WTC11 (cell line): ENCODE data around the gene NELFA. TPM values are rescaled to one million over a fixed set of nuclear protein-coding genes. Genes with fewer than 3 reads are reported as not detected.

Experiments
- ATAC-seq: fragments of 200-7000 bp; cut with Tn5 transposase; 2 replicates; pipeline ENCODE4 v1.10.0; 2021; ENCODE audit warnings: mild to moderate bottlenecking, moderate library complexity
- CTCF ChIA-PET: fragments of 300-600 bp; sonication (Branson Sonifier 250); formaldehyde crosslinking; loops from one replicate; lab custom pipeline; 2021; ENCODE audit warnings: antibody characterized with exemption; lab: Charles Lee
- POLR2A ChIA-PET: fragments of 350-600 bp; sonication (Branson Sonifier 250); formaldehyde crosslinking; loops from one replicate; lab custom pipeline; 2021; ENCODE audit warnings: antibody characterized with exemption; lab: Charles Lee
- DNase-seq: peaks from one replicate; pipeline ENCODE4 v3.0.0; 2021; ENCODE audit warnings: low spot score
- H3K27ac Mint-ChIP-seq: 2 replicates; pipeline ENCODE4 v1.8.0; 2021; ENCODE audit warnings: mixed read lengths
- H3K27me3 Mint-ChIP-seq: 2 replicates; pipeline ENCODE4 v1.8.0; 2021; ENCODE audit warnings: low read depth, mild to moderate bottlenecking, moderate library complexity, mixed read lengths
- H3K36me3 Mint-ChIP-seq: 2 replicates; pipeline ENCODE4 v1.8.0; 2021; ENCODE audit warnings: mixed read lengths
- H3K4me1 Mint-ChIP-seq: 2 replicates; pipeline ENCODE4 v1.8.0; 2022; ENCODE audit warnings: mixed read lengths
- H3K4me3 Mint-ChIP-seq: 2 replicates; pipeline ENCODE4 v1.8.0; 2021; ENCODE audit warnings: mild to moderate bottlenecking, moderate library complexity, mixed read lengths
- H3K9me3 Mint-ChIP-seq: 2 replicates; pipeline ENCODE4 v1.8.0; 2021; ENCODE audit warnings: mixed read lengths
- CREM ChIP-seq: sonication (generic); formaldehyde crosslinking; IDR thresholded peaks from 2 replicates; pipeline ENCODE4 v1.8.1; 2022; ENCODE audit warnings: mild to moderate bottlenecking, missing genetic modification reagents, moderate library complexity
- E2F1 ChIP-seq: sonication (generic); formaldehyde crosslinking; IDR thresholded peaks from 2 replicates; pipeline ENCODE4 v1.8.0; 2022; ENCODE audit warnings: mild to moderate bottlenecking, missing genetic modification reagents
- E2F5 ChIP-seq: sonication (generic); formaldehyde crosslinking; IDR thresholded peaks from 2 replicates; pipeline ENCODE4 v1.8.1; 2022; ENCODE audit warnings: mild to moderate bottlenecking, moderate library complexity, missing genetic modification reagents
- ELF4 ChIP-seq: sonication (generic); formaldehyde crosslinking; IDR thresholded peaks from 2 replicates; pipeline ENCODE4 v1.8.1; 2022; ENCODE audit warnings: low read depth, mild to moderate bottlenecking, moderate library complexity, missing genetic modification reagents
- ETV6 ChIP-seq: sonication (generic); formaldehyde crosslinking; IDR thresholded peaks from 2 replicates; pipeline ENCODE4 v1.8.1; 2022; ENCODE audit warnings: mild to moderate bottlenecking, missing genetic modification reagents
- FOXK1 ChIP-seq: sonication (generic); formaldehyde crosslinking; IDR thresholded peaks from 2 replicates; pipeline ENCODE4 v1.8.0; 2022; ENCODE audit warnings: mild to moderate bottlenecking, moderate library complexity, missing genetic modification reagents
- FOXP1 ChIP-seq: sonication (generic); formaldehyde crosslinking; IDR thresholded peaks from 2 replicates; pipeline ENCODE4 v1.8.0; 2022; ENCODE audit warnings: missing genetic modification reagents, mild to moderate bottlenecking, moderate library complexity, borderline replicate concordance
- NFYB ChIP-seq: sonication (generic); formaldehyde crosslinking; conservative IDR thresholded peaks from 2 replicates; pipeline ENCODE4 v1.8.0; 2022; ENCODE audit warnings: low read depth, missing genetic modification reagents
- OVOL2 ChIP-seq: fragments of 250-450 bp; sonication (Bioruptor Pico); IDR thresholded peaks from 2 replicates; pipeline ENCODE4 v1.9.0; 2021; ENCODE audit warnings: mild to moderate bottlenecking, borderline replicate concordance
- PRDM15 ChIP-seq: sonication (generic); formaldehyde crosslinking; IDR thresholded peaks from 2 replicates; pipeline ENCODE4 v1.8.0; 2022; ENCODE audit warnings: missing genetic modification reagents
- ZBTB21 ChIP-seq: sonication (generic); formaldehyde crosslinking; IDR thresholded peaks from 2 replicates; pipeline ENCODE4 v1.8.1; 2023; ENCODE audit warnings: mild to moderate bottlenecking, missing genetic modification reagents, borderline replicate concordance
- ZNF232 ChIP-seq: sonication (generic); formaldehyde crosslinking; IDR thresholded peaks from 2 replicates; pipeline ENCODE4 v1.8.0; 2022; ENCODE audit warnings: mild to moderate bottlenecking, missing genetic modification reagents
- ZNF281 ChIP-seq: sonication (generic); formaldehyde crosslinking; IDR thresholded peaks from 2 replicates; pipeline ENCODE4 v1.8.0; 2023; ENCODE audit warnings: mild to moderate bottlenecking, missing genetic modification reagents
- total RNA-seq: library from RNA; stranded (reverse); gene quantifications from 3 replicates; pipeline ENCODE4 v1.2.3, GENCODE V29; 2021
- TF ChIP-seq, protein P1 (sequence below): sonication (generic); formaldehyde crosslinking; IDR thresholded peaks from 2 replicates; pipeline ENCODE4 v1.8.1; 2023; ENCODE audit warnings: mild to moderate bottlenecking, missing genetic modification reagents
- TF ChIP-seq, protein P2 (sequence below): sonication (generic); formaldehyde crosslinking; IDR thresholded peaks from 2 replicates; pipeline ENCODE4 v1.8.1; 2023; ENCODE audit warnings: mild to moderate bottlenecking, moderate library complexity, missing genetic modification reagents
- TF ChIP-seq, protein P3 (sequence below): fragments of 250-450 bp; sonication (Bioruptor Pico); IDR thresholded peaks from 2 replicates; pipeline ENCODE4 v1.8.0; 2021; ENCODE audit warnings: mild to moderate bottlenecking
- TF ChIP-seq, protein P4 (sequence below): sonication (generic); formaldehyde crosslinking; IDR thresholded peaks from 2 replicates; pipeline ENCODE4 v1.8.0; 2023; ENCODE audit warnings: missing genetic modification reagents
- TF ChIP-seq, protein P5 (sequence below): sonication (generic); formaldehyde crosslinking; IDR thresholded peaks from 2 replicates; pipeline ENCODE4 v1.8.0; 2022; ENCODE audit warnings: mild to moderate bottlenecking, missing genetic modification reagents

Gene NELFA
- total RNA-seq, 1 experiment from 2014 or later: 72.6 TPM

DNA sequence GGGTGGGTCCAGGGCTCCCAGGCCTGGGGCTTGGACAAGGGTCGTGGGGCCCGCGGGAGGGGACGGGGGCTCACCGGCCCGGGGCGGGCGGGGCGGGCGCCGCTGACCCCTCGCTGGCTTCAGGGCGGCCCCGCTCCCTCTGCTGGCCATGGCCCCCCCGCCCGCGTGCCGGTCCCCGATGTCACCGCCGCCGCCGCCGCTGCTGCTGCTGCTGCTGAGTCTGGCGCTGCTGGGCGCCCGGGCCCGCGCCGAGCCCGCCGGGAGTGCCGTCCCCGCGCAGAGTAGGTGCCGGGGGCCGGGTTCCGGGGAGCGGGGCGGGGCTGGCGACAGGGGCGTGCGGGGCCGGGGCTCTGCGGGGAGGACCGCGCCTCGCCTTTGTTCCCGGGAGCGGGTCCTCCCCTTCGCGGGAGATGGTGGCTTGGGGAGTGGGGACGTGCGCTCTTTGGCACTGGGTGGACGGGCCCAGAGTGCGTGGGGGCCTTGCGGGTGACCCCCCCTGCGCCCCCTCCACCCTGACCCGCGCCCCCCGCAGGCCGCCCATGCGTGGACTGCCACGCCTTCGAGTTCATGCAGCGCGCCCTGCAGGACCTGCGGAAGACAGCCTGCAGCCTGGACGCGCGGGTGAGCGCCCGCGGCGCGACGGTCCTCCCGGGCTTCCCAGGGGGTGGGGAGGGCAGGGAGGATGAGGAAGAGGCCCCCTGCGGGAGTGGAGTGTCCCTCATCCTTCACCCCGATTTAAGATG lies 33.6 kb upstream of the NELFA start (continued):
- TF ChIP-seq ZBTB21: no peak
- no peak for TF ChIP-seq NFYB (CRISPR knock-in tag)
- TF ChIP-seq, all 79 proteins: peak for 0

DNA sequence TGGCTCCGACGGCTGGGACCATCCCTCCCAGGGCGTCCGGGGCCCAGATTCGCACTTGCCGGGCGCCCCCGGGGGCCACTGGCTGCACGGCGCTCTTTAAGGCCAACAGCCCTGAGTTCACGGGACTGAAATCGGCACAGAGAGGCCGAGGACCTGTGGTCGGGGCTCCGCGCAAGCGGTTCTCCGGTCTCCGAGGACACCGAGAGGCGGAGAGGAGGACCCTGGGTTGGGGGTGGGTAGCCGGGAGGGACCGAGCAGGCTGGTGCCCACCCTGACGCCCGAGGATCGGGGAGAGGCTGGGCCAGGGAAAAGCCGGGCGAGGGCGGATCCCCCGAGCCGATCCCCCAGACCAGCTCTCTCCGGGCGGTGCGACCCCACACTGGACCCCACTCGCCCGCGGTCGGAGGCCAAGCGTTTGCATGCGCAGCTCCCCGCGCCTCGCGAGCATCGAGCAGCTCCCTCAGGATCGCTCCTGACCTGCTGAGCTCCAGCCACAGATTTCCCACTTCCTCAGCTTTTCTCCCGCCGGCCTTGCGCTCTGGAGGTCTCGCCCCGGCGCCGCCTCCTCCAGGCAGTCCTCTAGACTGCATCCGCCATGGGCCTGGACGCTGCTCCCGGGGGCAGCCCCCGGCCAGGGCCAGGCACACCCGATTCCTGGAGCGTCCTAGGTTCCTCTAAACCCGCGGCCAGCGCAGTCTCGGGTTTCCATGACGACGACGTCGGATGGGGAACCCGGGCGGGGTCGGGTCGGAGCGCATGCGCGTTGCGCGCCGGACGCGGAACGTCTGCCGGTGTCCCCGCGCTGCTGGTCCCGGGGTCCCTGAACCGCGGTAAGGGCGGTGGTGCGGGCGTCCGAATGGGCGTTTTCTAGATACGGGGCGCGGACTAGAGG lies 32.7 kb upstream of the NELFA start:
- ChIA-PET POLR2A (no interaction called here), CTCF (interaction anchor here (0.6 to 1.6 kb wide), 7 partner anchors 10 to 179 kb away, joined by 3 to 6 read pairs (median 3); partner anchors contain the start of gene NELFA)
- no peak overlapping the region for H3K27ac Mint-ChIP-seq
- ATAC-seq (peak; percentile 84), DNase-seq (peak; percentile 95)
- H3K4me3 Mint-ChIP-seq: peak overlapping the region; percentile 75
- H3K27me3 Mint-ChIP-seq: peaks cover 69% of the 10 kb centered on the region
- H3K36me3 Mint-ChIP-seq: no peaks in the 10 kb centered on the region
- H3K9me3 Mint-ChIP-seq: no peaks in the 10 kb centered on the region
- H3K4me1 Mint-ChIP-seq: no peaks in the 10 kb centered on the region
- TF ChIP-seq, protein P1, sequence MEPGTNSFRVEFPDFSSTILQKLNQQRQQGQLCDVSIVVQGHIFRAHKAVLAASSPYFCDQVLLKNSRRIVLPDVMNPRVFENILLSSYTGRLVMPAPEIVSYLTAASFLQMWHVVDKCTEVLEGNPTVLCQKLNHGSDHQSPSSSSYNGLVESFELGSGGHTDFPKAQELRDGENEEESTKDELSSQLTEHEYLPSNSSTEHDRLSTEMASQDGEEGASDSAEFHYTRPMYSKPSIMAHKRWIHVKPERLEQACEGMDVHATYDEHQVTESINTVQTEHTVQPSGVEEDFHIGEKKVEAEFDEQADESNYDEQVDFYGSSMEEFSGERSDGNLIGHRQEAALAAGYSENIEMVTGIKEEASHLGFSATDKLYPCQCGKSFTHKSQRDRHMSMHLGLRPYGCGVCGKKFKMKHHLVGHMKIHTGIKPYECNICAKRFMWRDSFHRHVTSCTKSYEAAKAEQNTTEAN (CRISPR knock-in tag): no peak
- TF ChIP-seq, protein P2, sequence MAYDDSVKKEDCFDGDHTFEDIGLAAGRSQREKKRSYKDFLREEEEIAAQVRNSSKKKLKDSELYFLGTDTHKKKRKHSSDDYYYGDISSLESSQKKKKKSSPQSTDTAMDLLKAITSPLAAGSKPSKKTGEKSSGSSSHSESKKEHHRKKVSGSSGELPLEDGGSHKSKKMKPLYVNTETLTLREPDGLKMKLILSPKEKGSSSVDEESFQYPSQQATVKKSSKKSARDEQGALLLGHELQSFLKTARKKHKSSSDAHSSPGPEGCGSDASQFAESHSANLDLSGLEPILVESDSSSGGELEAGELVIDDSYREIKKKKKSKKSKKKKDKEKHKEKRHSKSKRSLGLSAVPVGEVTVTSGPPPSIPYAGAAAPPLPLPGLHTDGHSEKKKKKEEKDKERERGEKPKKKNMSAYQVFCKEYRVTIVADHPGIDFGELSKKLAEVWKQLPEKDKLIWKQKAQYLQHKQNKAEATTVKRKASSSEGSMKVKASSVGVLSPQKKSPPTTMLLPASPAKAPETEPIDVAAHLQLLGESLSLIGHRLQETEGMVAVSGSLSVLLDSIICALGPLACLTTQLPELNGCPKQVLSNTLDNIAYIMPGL: peak; percentile 64; the same call in 1 of the 2 replicates
- TF ChIP-seq ZNF281 (peak; percentile 14; the same call in 1 of the 2 replicates), ZNF232 (CRISPR knock-in tag) (0 out of 2 replicates have a peak, but pooled peaks have one; percentile 32), ELF4 (CRISPR knock-in tag) (no peak), ETV6 (CRISPR knock-in tag) (peak; percentile 84), FOXP1 (CRISPR knock-in tag) (peak; percentile 24; the same call in 1 of the 2 replicates), FOXK1 (peak; percentile 13; the same call in 1 of the 2 replicates), OVOL2 (CRISPR knock-in tag) (no peak), CREM (CRISPR knock-in tag) (0 out of 2 replicates have a peak, but pooled peaks have one; percentile 15), E2F5 (CRISPR knock-in tag) (peak; percentile 75; the same call in 1 of the 2 replicates), E2F1 (CRISPR knock-in tag) (no peak), PRDM15 (CRISPR knock-in tag) (peak; percentile 45; the same call in 1 of the 2 replicates)
- TF ChIP-seq, protein P3, sequence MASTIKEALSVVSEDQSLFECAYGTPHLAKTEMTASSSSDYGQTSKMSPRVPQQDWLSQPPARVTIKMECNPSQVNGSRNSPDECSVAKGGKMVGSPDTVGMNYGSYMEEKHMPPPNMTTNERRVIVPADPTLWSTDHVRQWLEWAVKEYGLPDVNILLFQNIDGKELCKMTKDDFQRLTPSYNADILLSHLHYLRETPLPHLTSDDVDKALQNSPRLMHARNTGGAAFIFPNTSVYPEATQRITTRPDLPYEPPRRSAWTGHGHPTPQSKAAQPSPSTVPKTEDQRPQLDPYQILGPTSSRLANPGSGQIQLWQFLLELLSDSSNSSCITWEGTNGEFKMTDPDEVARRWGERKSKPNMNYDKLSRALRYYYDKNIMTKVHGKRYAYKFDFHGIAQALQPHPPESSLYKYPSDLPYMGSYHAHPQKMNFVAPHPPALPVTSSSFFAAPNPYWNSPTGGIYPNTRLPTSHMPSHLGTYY (CRISPR knock-in tag): no peak
- TF ChIP-seq, protein P4, sequence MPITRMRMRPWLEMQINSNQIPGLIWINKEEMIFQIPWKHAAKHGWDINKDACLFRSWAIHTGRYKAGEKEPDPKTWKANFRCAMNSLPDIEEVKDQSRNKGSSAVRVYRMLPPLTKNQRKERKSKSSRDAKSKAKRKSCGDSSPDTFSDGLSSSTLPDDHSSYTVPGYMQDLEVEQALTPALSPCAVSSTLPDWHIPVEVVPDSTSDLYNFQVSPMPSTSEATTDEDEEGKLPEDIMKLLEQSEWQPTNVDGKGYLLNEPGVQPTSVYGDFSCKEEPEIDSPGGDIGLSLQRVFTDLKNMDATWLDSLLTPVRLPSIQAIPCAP (CRISPR knock-in tag): peak; percentile 38; the same call in 1 of the 2 replicates
- TF ChIP-seq, protein P5, sequence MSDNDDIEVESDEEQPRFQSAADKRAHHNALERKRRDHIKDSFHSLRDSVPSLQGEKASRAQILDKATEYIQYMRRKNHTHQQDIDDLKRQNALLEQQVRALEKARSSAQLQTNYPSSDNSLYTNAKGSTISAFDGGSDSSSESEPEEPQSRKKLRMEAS (CRISPR knock-in tag): peak; percentile 50; the same call in 1 of the 2 replicates
